ENCODE data around the gene WDR17. TPM values are rescaled to one million over a fixed set of nuclear protein-coding genes. Genes with fewer than 3 reads are reported as not detected.
"Not testable (repeated sequence)": the region's sequence is repeated elsewhere in the genome, so short reads cannot be mapped to it uniquely, and the experiment has no call there.

WDR17 gene
- total and polyA plus RNA-seq, 4 experiments from 2014 or later = 0.20 to 0.42 (median 0.26) TPM; not detected in 1

- no peaks in the 10 kb centered on the region for H3K36me3 Mint-ChIP-seq
- H3K4me1 Mint-ChIP-seq = no peaks in the 10 kb centered on the region
- no peaks in the 10 kb centered on the region for H3K9me3 ChIP-seq (ENCODE audit: control insufficient read depth in 1 of 2, low read length in 2 of 2)
- no peaks in the 10 kb centered on the region for H3K27me3 ChIP-seq (ENCODE audit: insufficient read depth, low read length)
- ChIA-PET CTCF (ENCODE audit: partially characterized antibody) (no interaction called here), POLR2A (ENCODE audit: partially characterized antibody) (no interaction called here)
- H3K27ac Mint-ChIP-seq = peak overlapping the region in 1 of 7 donors; percentile 59
- DNase-seq = no peak
- H3K4me3 ChIP-seq (ENCODE audit: low read length in 2 of 2) = no peak overlapping the region
- no peaks in the 10 kb centered on the region for H3K9me3 Mint-ChIP-seq
- no peak overlapping the region for H3K4me3 Mint-ChIP-seq
- H3K4me1 ChIP-seq (ENCODE audit: insufficient read depth, low read length) = no peaks in the 10 kb centered on the region
- peaks cover 11 to 13% of the 10 kb centered on the region in 2 donors for H3K27me3 Mint-ChIP-seq
- intact Hi-C loops (cut with micrococcal nuclease) = no loop called here
- H3K36me3 ChIP-seq (ENCODE audit: insufficient read depth, low read length) = no peaks in the 10 kb centered on the region
- H3K27ac ChIP-seq (ENCODE audit: low read depth, low read length) = no peak overlapping the region
Observed at GRCh38 chr4:176205299-176205698, 139.7 kb downstream of the WDR17 start.

GRCh38 chr4:176207839-176208238 is 142.2 kb downstream of the WDR17 start:
- CTCF ChIA-PET (ENCODE audit: partially characterized antibody) = interaction anchor here (0.9 kb wide), 1 partner anchor 10 kb away, joined by 3 read pairs; no protein-coding TSS in a partner anchor
- no peaks in the 10 kb centered on the region for H3K36me3 ChIP-seq (ENCODE audit: insufficient read depth, low read length)
- POLR2A ChIA-PET (ENCODE audit: partially characterized antibody) = no interaction called here
- H3K27ac ChIP-seq (ENCODE audit: low read depth, low read length) = no peak overlapping the region
- Mint-ChIP-seq H3K27ac (no peak overlapping the region), H3K9me3 (peaks cover 0 to 5% (median 0%) of the 10 kb centered on the region in 8 donors), H3K27me3 (peaks cover 12 to 13% of the 10 kb centered on the region in 2 donors), H3K36me3 (no peaks in the 10 kb centered on the region), H3K4me1 (no peaks in the 10 kb centered on the region), H3K4me3 (no peak overlapping the region)
- no peaks in the 10 kb centered on the region for H3K9me3 ChIP-seq (ENCODE audit: control insufficient read depth in 1 of 2, low read length in 2 of 2)
- no peak for DNase-seq
- no peaks in the 10 kb centered on the region for H3K4me1 ChIP-seq (ENCODE audit: insufficient read depth, low read length)
- H3K27me3 ChIP-seq (ENCODE audit: insufficient read depth, low read length) = no peaks in the 10 kb centered on the region
- H3K4me3 ChIP-seq (ENCODE audit: low read length in 2 of 2) = no peak overlapping the region
- intact Hi-C loops (cut with micrococcal nuclease) = no loop called here

GRCh38 chr4:176209535-176209934 is 143.9 kb downstream of the WDR17 start:
- Histone ChIP-seq H3K27ac (ENCODE audit: low read depth, low read length) (no peak overlapping the region), H3K4me3 (ENCODE audit: low read length in 2 of 2) (no peak overlapping the region), H3K4me1 (ENCODE audit: insufficient read depth, low read length) (no peaks in the 10 kb centered on the region), H3K27me3 (ENCODE audit: insufficient read depth, low read length) (no peaks in the 10 kb centered on the region), H3K9me3 (ENCODE audit: control insufficient read depth in 1 of 2, low read length in 2 of 2) (no peaks in the 10 kb centered on the region), H3K36me3 (ENCODE audit: insufficient read depth, low read length) (no peaks in the 10 kb centered on the region)
- peaks cover 0 to 5% (median 0%) of the 10 kb centered on the region in 8 donors for H3K9me3 Mint-ChIP-seq
- no peak for DNase-seq
- H3K4me3 Mint-ChIP-seq = no peak overlapping the region
- intact Hi-C loops (cut with micrococcal nuclease) = no loop called here
- H3K27me3 Mint-ChIP-seq = peaks cover 12 to 13% of the 10 kb centered on the region in 2 donors
- CTCF ChIA-PET (ENCODE audit: partially characterized antibody) = no interaction called here
- H3K4me1 Mint-ChIP-seq = no peaks in the 10 kb centered on the region
- H3K27ac Mint-ChIP-seq = no peak overlapping the region
- H3K36me3 Mint-ChIP-seq = no peaks in the 10 kb centered on the region
- POLR2A ChIA-PET (ENCODE audit: partially characterized antibody) = no interaction called here

GRCh38 chr4:176210101-176210500 is 144.5 kb downstream of the WDR17 start:
- CTCF ChIA-PET (ENCODE audit: partially characterized antibody) = interaction anchor here (1.4 kb wide), 1 partner anchor 10 kb away, joined by 3 read pairs; no protein-coding TSS in a partner anchor
- no peak for DNase-seq
- Mint-ChIP-seq H3K4me3 (no peak overlapping the region), H3K9me3 (peaks cover 0 to 5% (median 0%) of the 10 kb centered on the region in 8 donors), H3K36me3 (no peaks in the 10 kb centered on the region), H3K27me3 (peaks cover 11 to 12% of the 10 kb centered on the region in 2 donors), H3K4me1 (no peaks in the 10 kb centered on the region), H3K27ac (no peak overlapping the region)
- intact Hi-C loops (cut with micrococcal nuclease) = no loop called here
- Histone ChIP-seq H3K27me3 (ENCODE audit: insufficient read depth, low read length) (no peaks in the 10 kb centered on the region), H3K4me1 (ENCODE audit: insufficient read depth, low read length) (no peaks in the 10 kb centered on the region), H3K27ac (ENCODE audit: low read depth, low read length) (no peak overlapping the region), H3K36me3 (ENCODE audit: insufficient read depth, low read length) (no peaks in the 10 kb centered on the region), H3K4me3 (ENCODE audit: low read length in 2 of 2) (no peak overlapping the region), H3K9me3 (ENCODE audit: control insufficient read depth in 1 of 2, low read length in 2 of 2) (no peaks in the 10 kb centered on the region)
- POLR2A ChIA-PET (ENCODE audit: partially characterized antibody) = no interaction called here

GRCh38 chr4:176210579-176211296 is 145.1 kb downstream of the WDR17 start:
- POLR2A ChIA-PET (ENCODE audit: partially characterized antibody) = no interaction called here

GRCh38 chr4:176212351-176212750 is 146.7 kb downstream of the WDR17 start:
- H3K9me3 Mint-ChIP-seq; H3K4me1 Mint-ChIP-seq; H3K4me3 Mint-ChIP-seq; H3K27me3 ChIP-seq (ENCODE audit: insufficient read depth, low read length); H3K36me3 ChIP-seq (ENCODE audit: insufficient read depth, low read length); H3K9me3 ChIP-seq (ENCODE audit: control insufficient read depth in 1 of 2, low read length in 2 of 2); DNase-seq; H3K27ac Mint-ChIP-seq; H3K36me3 Mint-ChIP-seq; H3K4me1 ChIP-seq (ENCODE audit: insufficient read depth, low read length); POLR2A ChIA-PET (ENCODE audit: partially characterized antibody); H3K27ac ChIP-seq (ENCODE audit: low read depth, low read length); intact Hi-C loops (cut with micrococcal nuclease); H3K4me3 ChIP-seq (ENCODE audit: low read length in 2 of 2): not testable (repeated sequence)
- H3K27me3 Mint-ChIP-seq = peaks cover 11% of the 10 kb centered on the region in 2 donors
- CTCF ChIA-PET (ENCODE audit: partially characterized antibody) = interaction anchor here (1.4 kb wide), 1 partner anchor 14 kb away, joined by 3 read pairs; no protein-coding TSS in a partner anchor

More at GRCh38 chr4:176210579-176211296, 145.1 kb downstream of the WDR17 start:
- Histone ChIP-seq H3K27ac (ENCODE audit: low read depth, low read length) (no peak overlapping the region), H3K36me3 (ENCODE audit: insufficient read depth, low read length) (no peaks in the 10 kb centered on the region), H3K4me3 (ENCODE audit: low read length in 2 of 2) (no peak overlapping the region), H3K9me3 (ENCODE audit: control insufficient read depth in 1 of 2, low read length in 2 of 2) (no peaks in the 10 kb centered on the region), H3K4me1 (ENCODE audit: insufficient read depth, low read length) (no peaks in the 10 kb centered on the region), H3K27me3 (ENCODE audit: insufficient read depth, low read length) (no peaks in the 10 kb centered on the region)
- Mint-ChIP-seq H3K4me3 (no peak overlapping the region), H3K36me3 (no peaks in the 10 kb centered on the region), H3K27me3 (peaks cover 11 to 12% of the 10 kb centered on the region in 2 donors), H3K9me3 (peaks cover 0 to 5% (median 0%) of the 10 kb centered on the region in 8 donors), H3K4me1 (no peaks in the 10 kb centered on the region), H3K27ac (no peak overlapping the region)
- CTCF ChIA-PET (ENCODE audit: partially characterized antibody) = interaction anchor here (1.4 kb wide), 1 partner anchor 9 kb away, joined by 3 read pairs; no protein-coding TSS in a partner anchor
- intact Hi-C loops (cut with micrococcal nuclease) = no loop called here
- no peak for DNase-seq

GRCh38 chr4:176217510-176217909 is 151.9 kb downstream of the WDR17 start:
- ChIA-PET POLR2A (ENCODE audit: partially characterized antibody) (no interaction called here), CTCF (ENCODE audit: partially characterized antibody) (no interaction called here)
- intact Hi-C loops (cut with micrococcal nuclease) = no loop called here
- Histone ChIP-seq H3K9me3 (ENCODE audit: control insufficient read depth in 1 of 2, low read length in 2 of 2) (no peaks in the 10 kb centered on the region), H3K27ac (ENCODE audit: low read depth, low read length) (no peak overlapping the region), H3K27me3 (ENCODE audit: insufficient read depth, low read length) (no peaks in the 10 kb centered on the region), H3K4me3 (ENCODE audit: low read length in 2 of 2) (no peak overlapping the region), H3K36me3 (ENCODE audit: insufficient read depth, low read length) (no peaks in the 10 kb centered on the region), H3K4me1 (ENCODE audit: insufficient read depth, low read length) (no peaks in the 10 kb centered on the region)
- peaks cover 0 to 1% of the 10 kb centered on the region in 2 donors for H3K27me3 Mint-ChIP-seq
- no peak overlapping the region for H3K4me3 Mint-ChIP-seq
- H3K4me1 Mint-ChIP-seq = no peaks in the 10 kb centered on the region
- no peaks in the 10 kb centered on the region for H3K36me3 Mint-ChIP-seq
- H3K27ac Mint-ChIP-seq = no peak overlapping the region
- no peak for DNase-seq
- peaks cover 0 to 2% (median 0%) of the 10 kb centered on the region in 8 donors for H3K9me3 Mint-ChIP-seq

Data from CD4-positive, alpha-beta memory T cell (primary cell).